SH-SY5Y (cell line): Measurements from ENCODE around the gene UNC13B.

ENCODE experiments used
- GATA2 ChIP-seq: IDR thresholded peaks from 2 replicates; pipeline ENCODE4 v1.6.1; 2011; ENCODE audit warnings: mild to moderate bottlenecking, low read depth, low read length
- GATA3 ChIP-seq: IDR thresholded peaks from 2 replicates; pipeline ENCODE4 v1.6.1; 2011; ENCODE audit warnings: low read depth, mild to moderate bottlenecking, low read length, moderate library complexity

Gene UNC13B

GRCh38 chr9:35313916-35314315 is 152.1 kb downstream of the UNC13B start:
- TF ChIP-seq GATA2 (no peak), GATA3 (no peak)

- TF ChIP-seq GATA2 (no peak), GATA3 (no peak)
Measured at GRCh38 chr9:35318741-35319140, 156.9 kb downstream of the UNC13B start.

GRCh38 chr9:35322075-35322885 is 160.5 kb downstream of the UNC13B start:
- TF ChIP-seq GATA2 (no peak), GATA3 (no peak)

- TF ChIP-seq GATA3 (no peak), GATA2 (no peak)
Measured at GRCh38 chr9:35324966-35325365, 163.2 kb downstream of the UNC13B start.

GRCh38 chr9:35333551-35333950 is 171.7 kb downstream of the UNC13B start:
- no peak for TF ChIP-seq GATA2
- TF ChIP-seq GATA3 = no peak

- TF ChIP-seq GATA3 (no peak), GATA2 (no peak)
Measured at GRCh38 chr9:35335164-35335563, 173.4 kb downstream of the UNC13B start.

- no peak for TF ChIP-seq GATA3
Measured at GRCh38 chr9:35338086-35338485, 176.3 kb downstream of the UNC13B start.

GRCh38 chr9:35338561-35339274 is 176.9 kb downstream of the UNC13B start:
- TF ChIP-seq GATA3 (no peak), GATA2 (no peak)

- TF ChIP-seq GATA2 (peak; percentile 78), GATA3 (peak; percentile 51; the same call in 1 of the 2 replicates)
Measured at GRCh38 chr9:35340046-35340445, 178.2 kb downstream of the UNC13B start.

GRCh38 chr9:35341021-35341420 is 179.2 kb downstream of the UNC13B start:
- TF ChIP-seq GATA3 = no peak
- no peak for TF ChIP-seq GATA2

- TF ChIP-seq GATA2 (no peak), GATA3 (no peak)
Measured at GRCh38 chr9:35341585-35341984, 179.8 kb downstream of the UNC13B start.

- TF ChIP-seq GATA2 (no peak), GATA3 (no peak)
Measured at GRCh38 chr9:35342221-35342958, 180.6 kb downstream of the UNC13B start.

GRCh38 chr9:35348109-35348508 is 186.3 kb downstream of the UNC13B start:
- no peak for TF ChIP-seq GATA2
- no peak for TF ChIP-seq GATA3

- TF ChIP-seq GATA3 = no peak
- no peak for TF ChIP-seq GATA2
Measured at GRCh38 chr9:35349287-35349990, 187.6 kb downstream of the UNC13B start.

GRCh38 chr9:35350212-35350611 is 188.4 kb downstream of the UNC13B start:
- TF ChIP-seq GATA2 (no peak), GATA3 (no peak)
